Osteoblast (primary cell): ENCODE data around the gene ATAD3A. TPM values are rescaled to one million over a fixed set of nuclear protein-coding genes. Genes with fewer than 3 reads are reported as not detected.
"Not testable (repeated sequence)": the region's sequence is repeated elsewhere in the genome, so short reads cannot be mapped to it uniquely, and the experiment has no call there.

ENCODE experiments used
- DNase-seq: peaks from one replicate; pipeline ENCODE4 v3.0.0; 2011; ENCODE audit warnings: low spot score, mixed read lengths; ENCODE audit not compliant: insufficient read length; ENCODE audit errors: missing footprints
- H2AFZ ChIP-seq: 2 replicates; pipeline ENCODE4 v1.6.0; 2011; ENCODE audit warnings: mild to moderate bottlenecking, low read length
- H3K27ac ChIP-seq: 2 replicates; pipeline ENCODE4 v1.5.1; 2011; ENCODE audit warnings: mild to moderate bottlenecking, low read depth, low read length, moderate library complexity
- H3K27me3 ChIP-seq: 2 replicates; pipeline ENCODE4 v1.6.0; 2012; ENCODE audit warnings: mild to moderate bottlenecking, control low read depth, inconsistent platforms, low read length, moderate library complexity; ENCODE audit not compliant: insufficient read depth
- H3K36me3 ChIP-seq: 2 replicates; pipeline ENCODE4 v1.5.1; 2011; ENCODE audit warnings: mild to moderate bottlenecking, low read length, control low read depth, moderate library complexity; ENCODE audit not compliant: insufficient read depth
- H3K4me1 ChIP-seq: 2 replicates; pipeline ENCODE4 v1.5.1; 2011; ENCODE audit warnings: mild to moderate bottlenecking, low read length, control low read depth, moderate library complexity; ENCODE audit not compliant: insufficient read depth
- H3K4me2 ChIP-seq: 2 replicates; pipeline ENCODE4 v1.6.0; 2011; ENCODE audit warnings: mild to moderate bottlenecking, low read length; ENCODE audit not compliant: insufficient read depth
- H3K4me3 ChIP-seq: fragments of 200-600 bp; sonication (generic); 3 replicates; pipeline ENCODE4 v1.5.1; 2012; ENCODE audit warnings: mild to moderate bottlenecking, low read length, inconsistent platforms; ENCODE audit not compliant: insufficient read depth
- H3K79me2 ChIP-seq: 2 replicates; pipeline ENCODE4 v1.6.0; 2012; ENCODE audit warnings: mild to moderate bottlenecking, low read length, control low read depth, inconsistent platforms; ENCODE audit not compliant: insufficient read depth
- H3K9me3 ChIP-seq: 2 replicates; pipeline ENCODE4 v1.5.1; 2011; ENCODE audit warnings: low read depth, low read length, control low read depth
- H4K20me1 ChIP-seq: 2 replicates; pipeline ENCODE4 v1.6.0; 2012; ENCODE audit warnings: mild to moderate bottlenecking, low read length, control low read depth; ENCODE audit not compliant: insufficient read depth
- total RNA-seq: library from RNA; depleted of rRNA; stranded (reverse); fragments of >200 nt; gene quantifications from 2 replicates; pipeline ENCODE4 v1.2.3, GENCODE V29; 2012
- TF ChIP-seq, protein P1 (sequence below): IDR thresholded peaks from 2 replicates; pipeline ENCODE4 v1.5.1; 2011; ENCODE audit warnings: mild to moderate bottlenecking, low read depth, low read length, moderate library complexity; ENCODE audit errors: extremely low read depth

ATAD3A gene
- total RNA-seq, 1 donor: 19.9 TPM

DNA sequence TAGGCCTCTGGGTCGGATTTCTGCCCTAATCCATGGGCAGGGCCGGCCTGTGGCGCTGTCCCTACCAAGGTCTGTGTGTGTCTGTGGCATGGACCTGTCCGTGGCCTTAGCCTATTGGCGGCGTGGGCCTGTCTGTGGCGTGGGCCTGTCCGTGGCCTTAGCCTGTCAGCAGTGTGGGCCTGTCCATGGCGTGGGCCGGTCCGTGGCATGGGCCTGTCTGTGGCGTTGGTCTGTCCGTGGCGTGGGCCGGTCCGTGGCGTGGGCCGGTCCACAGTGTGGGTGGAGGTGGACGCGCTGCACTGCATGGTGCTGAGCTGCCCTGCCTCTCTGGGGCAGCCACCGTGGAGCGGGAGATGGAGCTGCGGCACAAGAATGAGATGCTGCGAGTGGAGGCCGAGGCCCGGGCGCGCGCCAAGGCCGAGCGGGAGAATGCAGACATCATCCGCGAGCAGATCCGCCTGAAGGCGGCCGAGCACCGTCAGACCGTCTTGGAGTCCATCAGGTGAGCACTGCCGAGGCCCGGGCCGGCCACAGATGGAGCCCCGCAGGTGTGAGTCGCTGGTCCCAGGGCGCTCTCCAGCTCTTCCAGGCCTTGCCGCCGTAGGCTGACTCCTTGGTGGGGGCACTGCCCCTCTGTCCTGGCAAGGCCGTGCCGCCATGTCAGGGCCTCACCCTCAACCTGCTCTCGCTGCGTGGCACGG is 8.0 kb downstream of the ATAD3A start:
- not testable (repeated sequence) for H3K4me1 ChIP-seq, H3K9me3 ChIP-seq, DNase-seq, H4K20me1 ChIP-seq, H3K27me3 ChIP-seq, H3K4me2 ChIP-seq, H2AFZ ChIP-seq, H3K4me3 ChIP-seq, H3K27ac ChIP-seq
- peaks cover 15% of the 10 kb centered on the region for H3K79me2 ChIP-seq
- H3K36me3 ChIP-seq: peaks cover 21% of the 10 kb centered on the region

DNA sequence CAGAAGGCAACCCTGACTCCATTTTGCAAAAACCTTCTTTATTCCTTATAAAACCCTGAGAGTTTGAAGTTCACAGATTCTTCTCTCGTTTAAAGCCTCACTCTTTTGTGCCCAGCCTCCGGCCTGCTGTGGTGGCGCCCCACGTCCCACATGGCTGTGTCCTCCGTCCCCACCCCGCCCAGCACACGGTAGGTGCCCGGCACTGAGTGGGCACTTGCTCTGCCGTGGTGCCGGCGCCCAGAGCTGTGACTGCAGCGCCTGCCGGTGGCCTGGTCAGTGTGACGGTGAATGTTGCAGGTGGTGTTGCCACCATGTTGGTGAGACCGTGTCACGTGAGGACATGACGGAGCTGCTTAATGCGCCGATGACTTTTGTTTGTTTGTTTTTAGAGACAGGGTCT is 9.4 kb downstream of the ATAD3A start:
- Histone ChIP-seq H3K27ac (no peak overlapping the region), H3K27me3 (no peaks in the 10 kb centered on the region), H3K9me3 (no peaks in the 10 kb centered on the region), H3K4me1 (no peaks in the 10 kb centered on the region), H2AFZ (no peak overlapping the region), H3K36me3 (peaks cover 16% of the 10 kb centered on the region), H3K79me2 (peaks cover 6% of the 10 kb centered on the region), H4K20me1 (no peaks in the 10 kb centered on the region), H3K4me3 (no peak overlapping the region), H3K4me2 (no peak overlapping the region)
- peak; percentile 63 for DNase-seq
- TF ChIP-seq, protein P1, sequence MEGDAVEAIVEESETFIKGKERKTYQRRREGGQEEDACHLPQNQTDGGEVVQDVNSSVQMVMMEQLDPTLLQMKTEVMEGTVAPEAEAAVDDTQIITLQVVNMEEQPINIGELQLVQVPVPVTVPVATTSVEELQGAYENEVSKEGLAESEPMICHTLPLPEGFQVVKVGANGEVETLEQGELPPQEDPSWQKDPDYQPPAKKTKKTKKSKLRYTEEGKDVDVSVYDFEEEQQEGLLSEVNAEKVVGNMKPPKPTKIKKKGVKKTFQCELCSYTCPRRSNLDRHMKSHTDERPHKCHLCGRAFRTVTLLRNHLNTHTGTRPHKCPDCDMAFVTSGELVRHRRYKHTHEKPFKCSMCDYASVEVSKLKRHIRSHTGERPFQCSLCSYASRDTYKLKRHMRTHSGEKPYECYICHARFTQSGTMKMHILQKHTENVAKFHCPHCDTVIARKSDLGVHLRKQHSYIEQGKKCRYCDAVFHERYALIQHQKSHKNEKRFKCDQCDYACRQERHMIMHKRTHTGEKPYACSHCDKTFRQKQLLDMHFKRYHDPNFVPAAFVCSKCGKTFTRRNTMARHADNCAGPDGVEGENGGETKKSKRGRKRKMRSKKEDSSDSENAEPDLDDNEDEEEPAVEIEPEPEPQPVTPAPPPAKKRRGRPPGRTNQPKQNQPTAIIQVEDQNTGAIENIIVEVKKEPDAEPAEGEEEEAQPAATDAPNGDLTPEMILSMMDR: no peak

DNA sequence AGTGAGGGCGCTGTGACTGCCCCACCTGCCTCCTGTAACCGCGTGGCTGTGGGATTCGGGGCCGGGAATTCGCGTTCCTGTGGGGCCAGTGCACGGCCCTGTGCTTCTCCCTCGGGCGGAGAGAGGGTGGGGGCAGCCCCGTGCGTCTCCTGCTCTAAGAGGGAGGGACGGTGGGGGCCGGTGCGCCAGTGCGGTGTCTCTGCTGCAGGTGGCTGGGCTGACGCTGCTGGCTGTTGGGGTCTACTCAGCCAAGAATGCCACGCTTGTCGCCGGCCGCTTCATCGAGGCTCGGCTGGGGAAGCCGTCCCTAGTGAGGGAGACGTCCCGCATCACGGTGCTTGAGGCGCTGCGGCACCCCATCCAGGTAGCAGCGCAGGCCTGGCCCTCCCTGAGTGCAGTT is 10.6 kb downstream of the ATAD3A start:
- H3K4me2 ChIP-seq, H2AFZ ChIP-seq, H3K79me2 ChIP-seq, H3K4me3 ChIP-seq, H3K27me3 ChIP-seq, DNase-seq, H3K9me3 ChIP-seq, H3K4me1 ChIP-seq, H3K27ac ChIP-seq, H4K20me1 ChIP-seq: not testable (repeated sequence)
- peaks cover 17% of the 10 kb centered on the region for H3K36me3 ChIP-seq

DNA sequence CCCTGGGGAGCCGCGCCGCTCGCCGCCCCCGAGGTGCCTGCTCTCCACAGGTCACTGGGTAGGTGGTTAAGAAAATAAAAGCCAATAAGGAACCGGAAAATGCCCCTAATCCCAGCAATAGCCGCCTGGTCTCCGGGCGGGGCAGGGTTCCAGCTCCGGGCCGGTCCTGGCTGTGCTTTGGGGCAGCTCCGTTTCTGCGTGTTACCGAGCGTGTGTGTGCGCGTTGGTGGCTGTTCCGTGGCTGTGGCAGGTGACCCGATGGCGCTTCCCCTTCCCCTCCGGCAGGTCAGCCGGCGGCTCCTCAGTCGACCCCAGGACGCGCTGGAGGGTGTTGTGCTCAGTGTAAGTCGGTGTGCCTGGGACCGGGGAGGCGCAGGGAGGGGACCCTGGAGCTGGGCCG is 11.3 kb downstream of the ATAD3A start:
- H3K27ac ChIP-seq, H2AFZ ChIP-seq, H3K4me3 ChIP-seq, H3K4me1 ChIP-seq, H3K79me2 ChIP-seq, H3K27me3 ChIP-seq, H3K4me2 ChIP-seq, H4K20me1 ChIP-seq, H3K9me3 ChIP-seq: not testable (repeated sequence)
- peak; percentile 53 for DNase-seq
- H3K36me3 ChIP-seq: peaks cover 14% of the 10 kb centered on the region

DNA sequence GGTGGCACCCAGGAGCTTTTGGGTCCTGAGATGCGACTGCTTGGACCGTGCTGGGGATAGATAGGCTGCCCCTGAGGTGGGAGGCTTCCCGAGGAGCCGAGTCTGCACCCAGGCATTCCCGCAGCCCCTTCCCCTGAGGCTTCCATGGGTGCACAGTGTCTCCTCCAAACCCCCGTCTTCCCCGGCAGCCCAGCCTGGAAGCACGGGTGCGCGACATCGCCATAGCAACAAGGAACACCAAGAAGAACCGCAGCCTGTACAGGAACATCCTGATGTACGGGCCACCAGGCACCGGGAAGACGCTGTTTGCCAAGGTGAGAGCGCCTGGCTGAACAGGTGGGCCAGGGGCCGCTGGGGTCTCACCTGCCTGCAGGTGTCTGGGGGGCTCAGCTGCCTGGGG is 11.7 kb downstream of the ATAD3A start:
- H3K27ac ChIP-seq, H3K9me3 ChIP-seq, H3K4me1 ChIP-seq, H3K79me2 ChIP-seq, H3K4me2 ChIP-seq, H2AFZ ChIP-seq, H4K20me1 ChIP-seq, H3K4me3 ChIP-seq, H3K27me3 ChIP-seq: not testable (repeated sequence)
- peak; percentile 65 for DNase-seq
- peaks cover 14% of the 10 kb centered on the region for H3K36me3 ChIP-seq

DNA sequence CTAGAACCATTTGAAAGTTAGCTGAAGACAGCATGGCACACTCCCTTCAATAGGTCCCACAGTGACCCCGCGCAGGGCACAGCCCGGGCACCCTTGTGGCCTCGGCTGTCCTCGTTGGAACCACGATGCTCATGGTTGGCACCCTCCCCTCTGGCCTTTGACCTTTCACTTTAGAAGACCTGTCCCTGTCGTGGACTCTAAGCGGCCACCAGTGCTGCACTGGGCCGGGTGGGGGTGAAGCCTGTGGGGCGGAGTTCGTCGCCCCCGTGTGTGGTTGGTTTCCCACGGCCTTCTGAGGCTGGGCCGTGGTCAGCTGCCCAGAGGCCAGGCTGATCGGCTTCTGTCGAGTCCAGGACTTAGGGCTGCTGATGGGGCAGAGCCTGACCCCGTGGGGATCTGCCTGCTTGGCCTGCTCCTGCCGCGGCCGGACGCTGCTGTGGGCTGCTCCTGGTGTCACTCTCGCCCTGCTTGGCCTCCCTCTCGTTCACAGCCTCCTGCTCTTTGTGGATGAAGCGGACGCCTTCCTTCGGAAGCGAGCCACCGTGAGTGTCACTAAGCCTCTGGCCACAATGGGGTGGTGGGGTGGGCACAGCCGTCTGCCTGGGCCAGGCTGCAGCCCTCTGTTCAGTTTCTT is 12.9 kb downstream of the ATAD3A start:
- peaks cover 24% of the 10 kb centered on the region for H3K36me3 ChIP-seq
- not testable (repeated sequence) for H3K27me3 ChIP-seq, H3K9me3 ChIP-seq, H2AFZ ChIP-seq, H3K27ac ChIP-seq, H3K4me2 ChIP-seq, H4K20me1 ChIP-seq, H3K4me1 ChIP-seq, H3K79me2 ChIP-seq, H3K4me3 ChIP-seq
- DNase-seq: peak; percentile 78

DNA sequence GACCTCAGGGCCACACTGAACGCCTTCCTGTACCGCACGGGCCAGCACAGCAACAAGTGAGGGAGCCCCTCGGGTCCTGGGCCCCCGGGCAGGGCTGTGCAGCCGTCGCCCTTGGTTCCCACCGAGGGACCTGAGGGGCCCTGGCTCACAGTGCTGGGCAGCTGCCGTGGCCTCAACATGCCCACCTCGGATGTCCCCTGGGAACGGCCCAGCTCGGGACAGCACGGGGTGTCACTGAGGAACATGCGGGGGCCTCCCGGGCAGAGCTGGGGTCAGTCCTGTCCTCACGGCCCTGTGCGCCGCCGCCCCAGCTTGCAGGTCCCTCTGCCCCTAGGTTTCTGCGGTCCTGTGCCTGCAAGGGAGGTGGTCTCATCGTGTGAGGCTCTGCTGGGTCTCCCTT is 14.5 kb downstream of the ATAD3A start:
- H3K36me3 ChIP-seq: peaks cover 19% of the 10 kb centered on the region
- not testable (repeated sequence) for H3K4me1 ChIP-seq, H4K20me1 ChIP-seq, H3K4me2 ChIP-seq, H3K9me3 ChIP-seq, H3K79me2 ChIP-seq, H2AFZ ChIP-seq, H3K27me3 ChIP-seq, H3K27ac ChIP-seq, DNase-seq, H3K4me3 ChIP-seq
